Thoracic aorta (tissue), 2 donors: ENCODE data around the gene PDE1C. TPM values are rescaled to one million over a fixed set of nuclear protein-coding genes. Genes with fewer than 3 reads are reported as not detected.

Source experiments
- ATAC-seq: fragments of 150-250 bp; one replicate; pipeline ENCODE4 v1.8.0; 2017; ENCODE audit warnings: low read depth; ENCODE audit not compliant: insufficient number of reproducible peaks, low FRiP score
- DNase-seq: peaks from one replicate; pipeline ENCODE4 v3.0.0-alpha.2; 2020; ENCODE audit warnings: low spot score
- H3K27ac ChIP-seq, 2 donors: fragments of 200-600 bp; sonication (generic); 1 replicate in 1 of 2; 2 replicates in 1 of 2; pipeline ENCODE4 v1.5.1; 2016; ENCODE audit warnings: mild to moderate bottlenecking in 2 of 2, moderate library complexity in 2 of 2
- H3K27me3 ChIP-seq: fragments of 200-600 bp; sonication (generic); replicated peaks from 2 replicates; pipeline ENCODE4 v1.6.0; 2016; ENCODE audit warnings: mild to moderate bottlenecking; ENCODE audit not compliant: insufficient read depth
- H3K36me3 ChIP-seq: fragments of 200-600 bp; sonication (generic); one replicate; pipeline ENCODE4 v1.5.1; 2016
- H3K4me1 ChIP-seq, 2 donors: fragments of 200-600 bp; sonication (generic); 1 replicate in 1 of 2; 2 replicates in 1 of 2; pipeline versions ENCODE4 v1.5.1 to v1.6.0; 2016; ENCODE audit warnings: low read depth in 2 of 2, mild to moderate bottlenecking in 1 of 2; ENCODE audit not compliant: control insufficient read depth in 1 of 2
- H3K4me3 ChIP-seq: fragments of 200-600 bp; sonication (generic); 2 replicates; pipeline ENCODE4 v1.5.1; 2016; ENCODE audit warnings: mild to moderate bottlenecking
- H3K9me3 ChIP-seq: fragments of 200-600 bp; sonication (generic); 2 replicates; pipeline ENCODE4 v1.5.1; 2016
- CTCF ChIP-seq: fragments of 200-600 bp; sonication (generic); IDR thresholded peaks from one replicate; pipeline ENCODE4 v1.5.1; 2019; ENCODE audit warnings: antibody characterized with exemption
- total RNA-seq, 2 donors: library from RNA; depleted of rRNA; stranded (reverse); fragments of >200 nt; gene quantifications; one replicate each; pipeline versions ENCODE4 v1.1.0 to v1.2.3, GENCODE V29; 2016

Gene PDE1C
- total RNA-seq, 2 donors from 2014 or later = 4.6 to 12.1 TPM

DNA sequence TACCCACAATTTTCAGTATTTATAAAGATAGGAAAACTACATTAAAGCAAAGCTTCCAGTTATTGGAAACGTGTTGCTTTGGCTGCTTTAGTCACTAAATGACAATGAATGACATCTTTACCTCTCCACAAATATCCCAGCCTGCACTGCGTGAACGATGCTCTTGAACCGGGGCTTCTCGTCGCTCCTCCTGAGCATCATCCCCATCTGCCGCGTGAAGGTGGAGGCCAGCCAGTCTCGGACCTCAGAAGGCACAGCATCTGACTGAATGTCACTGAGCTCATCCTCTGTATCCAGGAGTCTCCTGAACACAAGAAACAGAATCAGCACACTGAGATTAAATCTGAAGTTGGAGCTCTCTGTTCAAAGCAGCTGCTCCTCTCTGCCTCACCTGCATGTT lies 191.3 kb downstream of the PDE1C start:
- ATAC-seq (no peak), DNase-seq (no peak)
- Histone ChIP-seq H3K4me1 (peaks cover 3 to 11% of the 10 kb centered on the region in 2 donors), H3K27ac (no peak overlapping the region), H3K36me3 (no peaks in the 10 kb centered on the region), H3K9me3 (no peaks in the 10 kb centered on the region), H3K27me3 (no peaks in the 10 kb centered on the region), H3K4me3 (no peak overlapping the region)
- no peak for TF ChIP-seq CTCF

DNA sequence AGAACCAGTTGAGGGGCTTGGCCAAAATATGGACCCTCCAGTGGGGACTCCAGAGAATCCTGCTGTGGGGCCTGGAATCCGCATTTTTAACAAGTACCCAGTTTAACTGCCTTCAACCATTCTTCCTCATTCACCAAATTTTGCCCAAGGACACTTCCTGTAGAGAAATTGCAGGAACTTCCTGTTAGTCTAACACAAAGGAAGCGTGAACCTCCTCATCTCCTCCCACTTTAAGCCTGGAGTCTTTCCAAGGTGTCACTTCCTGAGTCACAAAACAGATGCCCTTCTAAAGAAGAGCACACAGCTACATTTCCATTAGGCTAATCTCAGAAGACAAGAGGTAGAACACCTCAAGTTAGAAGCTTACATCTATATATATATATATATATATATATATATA lies 194.8 kb downstream of the PDE1C start:
- Histone ChIP-seq H3K4me3 (no peak overlapping the region), H3K4me1 (no peaks in the 10 kb centered on the region), H3K27me3 (no peaks in the 10 kb centered on the region), H3K36me3 (no peaks in the 10 kb centered on the region), H3K9me3 (no peaks in the 10 kb centered on the region), H3K27ac (no peak overlapping the region)
- TF ChIP-seq CTCF = no peak
- no peak for ATAC-seq
- DNase-seq = no peak

- TF ChIP-seq CTCF = no peak
- Histone ChIP-seq H3K27me3 (no peaks in the 10 kb centered on the region), H3K36me3 (no peaks in the 10 kb centered on the region), H3K4me1 (no peaks in the 10 kb centered on the region), H3K4me3 (no peak overlapping the region), H3K9me3 (no peaks in the 10 kb centered on the region), H3K27ac (no peak overlapping the region)
- no peak for ATAC-seq
- DNase-seq = no peak
Measured at GRCh38 chr7:31874631-31875386, 195.4 kb downstream of the PDE1C start.

DNA sequence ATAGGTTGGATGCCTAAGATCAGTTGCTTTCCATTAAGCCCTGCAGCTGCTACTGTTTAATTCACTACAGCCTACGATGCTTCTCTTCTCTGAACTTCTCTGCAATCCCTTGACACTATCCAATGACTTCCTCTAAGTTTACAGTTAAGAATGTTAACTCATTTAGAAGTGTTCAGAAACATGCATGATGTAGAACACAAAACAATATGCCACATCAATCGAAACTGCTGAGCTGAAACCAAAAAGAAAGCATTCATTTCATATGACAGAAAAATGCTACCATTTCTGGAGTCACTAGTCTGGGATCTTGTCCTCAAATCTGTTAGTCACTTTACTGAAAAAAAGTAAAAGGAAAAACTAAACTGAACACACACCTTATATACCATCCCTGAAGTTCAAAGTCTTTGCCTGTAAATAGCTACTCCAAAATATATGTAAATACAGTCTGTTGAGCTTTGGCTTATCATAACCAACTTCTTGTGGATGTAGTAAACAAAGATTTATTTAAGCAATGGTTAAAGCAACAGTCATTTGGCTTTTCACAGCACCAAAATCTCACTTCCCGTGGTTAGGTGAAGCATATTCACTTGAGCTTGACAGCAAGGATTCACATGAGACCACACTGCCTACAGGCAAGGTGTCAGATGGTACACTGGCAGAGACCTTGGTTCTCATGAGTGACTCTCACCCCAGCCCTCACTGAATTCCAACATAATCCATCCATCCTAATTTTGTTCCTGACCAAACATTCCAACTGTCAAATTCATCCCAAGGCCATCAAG lies 196.2 kb downstream of the PDE1C start:
- Histone ChIP-seq H3K36me3 (no peaks in the 10 kb centered on the region), H3K4me1 (no peaks in the 10 kb centered on the region), H3K9me3 (no peaks in the 10 kb centered on the region), H3K27me3 (no peaks in the 10 kb centered on the region), H3K4me3 (no peak overlapping the region), H3K27ac (no peak overlapping the region)
- no peak for TF ChIP-seq CTCF
- ATAC-seq (no peak), DNase-seq (no peak)

- Histone ChIP-seq H3K4me1 (no peaks in the 10 kb centered on the region), H3K9me3 (no peaks in the 10 kb centered on the region), H3K4me3 (no peak overlapping the region), H3K27ac (no peak overlapping the region), H3K36me3 (no peaks in the 10 kb centered on the region), H3K27me3 (no peaks in the 10 kb centered on the region)
- TF ChIP-seq CTCF = no peak
- ATAC-seq = no peak
- DNase-seq = no peak
Measured at GRCh38 chr7:31872545-31873370, 197.4 kb downstream of the PDE1C start.
